ENCODE results near the gene NLRP5.
"Not testable (repeated sequence)": the region's sequence is repeated elsewhere in the genome, so short reads cannot be mapped to it uniquely, and the experiment has no call there.

NLRP5 gene

GRCh38 chr19:56076498-56076897, 89.9 kb downstream of the NLRP5 start:
- peak; percentile 40 for DNase-seq (ENCODE audit: low spot score)

- no peak for DNase-seq (ENCODE audit: low spot score)
Measured at GRCh38 chr19:56079609-56080008, 93.0 kb downstream of the NLRP5 start.

DNA sequence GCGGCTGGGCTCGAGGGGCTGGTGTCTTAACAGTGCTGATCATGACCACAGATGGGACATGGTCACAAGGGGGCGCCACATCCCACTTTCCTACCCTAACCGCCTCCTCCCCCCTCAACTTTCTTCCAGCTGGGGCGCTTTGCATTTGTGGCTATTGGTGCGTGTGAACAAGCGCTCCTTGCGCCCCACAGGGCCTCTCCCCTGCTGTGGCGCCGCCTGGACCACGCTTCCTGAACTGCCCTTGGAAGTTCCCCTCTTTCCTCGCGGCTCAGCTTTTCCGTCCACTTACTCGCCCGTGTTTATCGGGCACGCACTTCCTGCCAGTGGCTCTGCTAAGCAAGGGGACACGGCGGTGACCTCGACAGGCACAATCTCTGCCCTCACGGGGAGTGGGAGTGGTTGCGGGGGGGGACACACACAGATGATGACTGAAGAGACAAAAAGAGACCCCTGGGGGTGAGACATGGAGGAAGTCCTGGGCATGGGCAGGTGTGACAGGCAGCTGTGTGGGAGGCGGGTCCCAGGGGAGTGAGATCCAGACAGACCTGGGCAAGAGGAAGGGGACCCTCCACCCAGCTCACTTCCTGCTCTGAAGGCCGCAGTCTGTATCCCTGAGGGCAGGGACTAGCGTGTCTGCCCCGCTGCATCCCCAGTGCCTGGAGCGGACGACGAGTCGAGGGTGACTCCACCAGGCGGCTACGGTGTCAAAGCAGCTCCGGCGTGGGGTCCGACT, 94.3 kb downstream of the NLRP5 start:
- peak; percentile 57 for DNase-seq (ENCODE audit: low spot score)

GRCh38 chr19:56083668-56084067, 97.1 kb downstream of the NLRP5 start:
- DNase-seq (ENCODE audit: low spot score), result no peak

DNA sequence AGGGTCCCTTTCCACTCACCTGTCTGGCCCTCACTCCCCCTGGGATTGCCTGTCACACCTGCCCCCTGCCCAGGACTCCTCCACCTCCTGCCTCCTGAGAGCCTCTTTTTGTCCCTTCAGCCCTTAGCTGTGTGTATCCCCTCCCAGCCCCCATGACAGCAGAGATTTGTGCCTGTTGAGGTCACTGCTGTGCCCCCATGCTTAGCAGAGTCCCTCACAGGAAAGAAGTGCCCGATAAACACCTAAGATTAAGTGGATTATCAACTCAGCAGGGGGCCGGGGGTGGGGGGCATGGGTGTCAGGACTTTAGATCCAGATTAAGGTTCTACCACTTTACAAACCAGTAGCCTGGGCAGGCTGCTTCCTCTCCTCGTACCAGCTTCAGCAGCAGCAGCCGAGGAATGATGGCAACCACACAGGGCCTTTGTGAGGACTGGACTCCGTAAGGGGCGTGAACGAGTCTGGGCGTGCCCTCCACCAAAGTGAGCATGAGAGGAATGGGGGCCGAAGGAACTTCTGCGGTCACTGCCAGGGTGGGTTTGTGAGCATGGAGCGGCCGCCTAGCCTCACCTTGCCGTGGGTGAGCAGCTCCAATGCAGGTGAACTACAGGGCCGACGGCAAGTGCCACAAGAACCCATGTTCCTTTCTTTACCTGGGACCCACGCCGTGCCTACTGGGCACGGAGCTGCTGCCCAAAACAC, 98.4 kb downstream of the NLRP5 start:
- no peak for DNase-seq (ENCODE audit: low spot score)

- DNase-seq (ENCODE audit: low spot score), result no peak
Measured at GRCh38 chr19:56085571-56086275, 99.1 kb downstream of the NLRP5 start.

- DNase-seq (ENCODE audit: low spot score), result no peak
Measured at GRCh38 chr19:56086671-56087430, 100.3 kb downstream of the NLRP5 start.

DNA sequence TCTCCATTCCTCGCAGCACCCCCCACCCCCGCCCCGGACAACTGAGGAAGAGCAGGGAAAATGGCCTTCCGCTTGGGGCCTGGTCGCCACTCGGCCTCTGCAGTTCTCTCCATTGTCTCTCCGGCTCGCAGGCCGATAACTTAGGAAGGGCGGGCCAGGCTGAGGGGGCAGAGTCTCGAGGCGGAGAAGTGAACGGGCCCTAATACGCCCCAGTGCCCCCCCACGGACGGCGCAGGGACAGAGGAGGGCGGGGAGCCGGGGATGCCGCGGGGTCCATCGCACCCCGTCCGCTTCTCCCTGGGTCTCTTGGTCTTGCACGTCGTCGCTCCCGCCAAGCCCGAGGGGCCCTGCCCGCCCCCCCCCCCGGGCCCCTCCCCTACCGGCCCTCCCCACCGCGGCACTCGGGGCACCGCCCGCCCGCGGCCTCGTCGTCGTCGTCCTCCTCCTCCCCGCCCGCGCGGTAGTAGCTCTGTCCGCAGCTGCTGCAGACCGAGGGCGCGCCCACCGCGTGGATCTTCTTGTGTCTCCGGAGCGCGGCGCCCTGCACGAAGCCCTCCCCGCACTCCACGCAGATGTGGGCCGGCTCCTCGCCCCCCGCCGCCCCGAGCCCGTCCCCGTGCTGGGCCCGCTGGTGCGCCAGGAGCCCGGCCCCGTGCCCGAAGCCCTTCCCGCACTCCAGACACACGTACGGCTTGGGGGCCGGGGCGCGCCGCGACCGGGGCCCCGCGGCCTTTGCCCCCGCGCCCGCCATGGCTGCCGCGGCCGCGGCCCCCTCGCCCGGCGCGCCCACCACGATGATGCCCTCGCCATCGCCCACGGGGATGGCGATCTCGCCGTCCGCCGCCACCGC, 101.3 kb downstream of the NLRP5 start:
- no peak for DNase-seq (ENCODE audit: low spot score)

GRCh38 chr19:56088497-56089215, 102.1 kb downstream of the NLRP5 start:
- no peak for DNase-seq (ENCODE audit: low spot score)

- DNase-seq (ENCODE audit: low spot score), result no peak
Measured at GRCh38 chr19:56089344-56089743, 102.8 kb downstream of the NLRP5 start.

DNA sequence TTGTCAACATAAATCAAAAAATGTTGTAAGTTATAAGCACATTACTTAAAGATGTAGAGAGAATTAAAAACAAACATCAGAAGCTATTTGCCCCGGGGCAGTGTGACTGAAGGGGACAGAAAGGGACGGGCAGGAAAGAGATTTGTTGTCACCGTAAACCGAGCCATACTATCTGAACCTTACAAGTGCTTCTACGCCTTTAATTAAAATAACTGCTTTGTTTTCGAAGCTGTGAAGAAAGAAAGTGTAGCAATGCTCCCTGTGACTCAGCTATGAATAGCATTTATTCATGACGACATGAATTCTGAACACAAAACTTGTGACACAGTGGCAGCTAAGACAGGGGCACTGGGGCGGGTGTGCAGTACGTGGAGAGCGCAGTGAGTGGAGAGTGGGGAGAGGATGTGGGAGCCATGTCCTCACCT, 104.5 kb downstream of the NLRP5 start:
- DNase-seq (ENCODE audit: low spot score), result no peak

DNA sequence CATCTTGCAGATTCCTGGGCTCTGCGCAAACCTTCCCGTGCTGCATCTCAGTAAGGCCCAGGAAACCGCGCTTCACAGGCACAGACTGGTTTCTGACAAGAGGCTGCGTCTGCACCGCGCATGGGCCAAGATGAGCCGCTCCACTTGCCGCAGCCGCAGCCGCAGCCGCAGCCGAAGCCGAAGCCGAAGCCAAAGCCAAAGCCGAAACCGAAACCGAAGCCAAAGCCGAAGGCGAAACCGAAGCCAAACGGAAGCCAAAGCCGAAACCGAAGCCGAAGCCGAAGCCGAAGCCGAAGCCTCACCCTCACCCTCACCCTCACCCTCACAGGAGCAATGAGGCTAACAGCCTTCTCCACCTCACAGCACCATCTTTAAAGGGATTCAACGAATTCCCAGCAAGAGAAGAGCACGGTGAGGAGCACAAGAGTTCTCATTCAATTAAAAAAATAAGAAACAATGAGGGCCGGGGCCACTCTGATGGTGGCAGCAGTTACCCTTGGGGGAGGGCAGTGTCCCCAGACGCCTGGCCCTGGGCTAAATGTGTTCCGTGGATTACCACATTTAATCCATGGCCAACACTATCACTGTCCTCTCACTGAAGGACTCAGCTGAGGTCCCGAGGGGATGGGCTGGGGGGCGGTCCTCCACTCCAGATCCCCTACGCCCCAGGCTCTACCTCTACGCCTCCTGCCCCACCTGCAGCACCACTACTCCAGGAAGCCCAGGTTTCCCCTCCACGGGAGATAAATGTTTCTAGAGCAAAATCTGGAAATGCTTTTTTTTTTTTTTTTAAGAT, 105.4 kb downstream of the NLRP5 start:
- DNase-seq (ENCODE audit: low spot score), result no peak

DNA sequence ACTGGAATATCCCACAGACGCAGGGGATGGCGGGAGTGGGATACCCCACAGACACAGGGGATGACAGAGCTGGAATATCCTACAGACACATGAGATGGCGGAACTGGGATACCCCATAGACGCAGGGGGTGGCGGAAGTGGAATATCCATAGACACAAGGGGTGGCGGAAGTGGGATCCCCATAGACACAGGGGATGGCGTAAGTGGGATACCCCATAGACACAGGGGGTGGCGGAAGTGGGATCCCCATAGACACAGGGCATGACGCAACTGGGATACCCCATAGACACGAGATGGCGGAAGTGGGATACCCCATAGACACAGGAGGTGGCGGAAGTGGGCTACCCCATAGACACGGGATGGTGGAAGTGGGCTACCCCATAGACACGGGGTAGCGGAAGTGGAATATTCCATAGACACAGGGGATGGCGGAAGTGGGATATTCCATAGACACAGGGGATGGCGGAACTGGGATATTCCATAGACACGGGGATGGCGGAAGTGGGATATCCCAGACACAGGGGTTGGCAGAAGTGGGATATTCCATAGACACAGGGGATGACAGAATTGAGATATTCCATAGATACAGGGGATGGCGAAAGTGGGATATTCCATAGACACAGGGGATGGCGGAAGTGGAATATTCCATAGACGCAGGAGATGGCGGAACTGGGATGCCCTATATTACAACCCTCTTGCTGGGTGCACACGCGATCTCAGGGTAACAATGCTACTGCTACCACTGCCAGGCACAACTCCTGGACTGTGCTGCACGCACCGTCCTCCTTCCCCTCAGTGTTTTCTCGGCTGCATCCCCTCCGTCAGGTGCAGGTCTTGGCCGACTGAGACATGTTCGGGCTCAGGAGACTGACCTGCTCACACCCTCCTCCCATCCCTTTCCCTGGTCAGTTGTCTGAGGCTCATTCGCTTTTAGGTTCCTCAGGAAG, 106.4 kb downstream of the NLRP5 start:
- no peak for DNase-seq (ENCODE audit: low spot score)

DNA sequence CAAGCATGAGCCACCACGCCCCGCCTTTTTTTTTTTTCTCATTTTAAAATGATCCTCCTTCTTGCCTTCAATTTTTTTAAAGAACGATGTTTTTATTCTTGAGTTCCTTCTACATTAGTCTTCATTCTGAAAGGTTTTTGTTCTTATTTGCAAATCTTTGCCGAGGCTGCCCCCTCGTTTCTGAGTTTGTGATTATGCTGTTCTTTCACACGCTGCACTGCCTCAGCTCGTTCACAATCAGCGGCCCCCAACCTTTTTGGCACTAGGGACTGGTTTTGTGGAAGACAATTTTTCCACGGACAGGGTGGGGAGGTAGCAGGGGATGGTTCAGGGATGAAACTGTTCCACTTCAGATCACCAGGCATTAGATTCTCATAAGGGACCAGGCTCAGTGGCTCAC, 107.9 kb downstream of the NLRP5 start:
- no peak for DNase-seq (ENCODE audit: low spot score)

- DNase-seq (ENCODE audit: low spot score), result no peak
Measured at GRCh38 chr19:56096665-56097064, 110.1 kb downstream of the NLRP5 start.

DNA sequence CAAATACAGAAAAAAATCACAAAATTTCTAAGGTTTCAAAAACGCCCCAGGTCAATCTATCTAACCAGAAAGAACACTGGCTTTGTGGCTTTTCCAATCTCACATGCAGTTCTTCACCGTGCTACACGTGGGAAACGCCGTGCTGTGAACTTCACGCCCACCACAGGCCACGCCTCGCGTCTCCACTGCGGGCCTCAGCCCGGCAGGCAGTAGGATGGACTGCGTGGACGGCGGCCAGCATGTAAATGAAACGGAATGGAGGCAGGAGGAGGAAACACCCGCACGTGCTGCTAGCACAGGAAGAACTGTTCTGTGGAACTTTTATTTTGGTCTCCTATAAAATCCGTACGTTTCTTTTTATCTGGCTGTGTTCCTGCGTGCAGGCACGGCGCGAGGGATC, 110.7 kb downstream of the NLRP5 start:
- no peak for DNase-seq (ENCODE audit: low spot score)

DNA sequence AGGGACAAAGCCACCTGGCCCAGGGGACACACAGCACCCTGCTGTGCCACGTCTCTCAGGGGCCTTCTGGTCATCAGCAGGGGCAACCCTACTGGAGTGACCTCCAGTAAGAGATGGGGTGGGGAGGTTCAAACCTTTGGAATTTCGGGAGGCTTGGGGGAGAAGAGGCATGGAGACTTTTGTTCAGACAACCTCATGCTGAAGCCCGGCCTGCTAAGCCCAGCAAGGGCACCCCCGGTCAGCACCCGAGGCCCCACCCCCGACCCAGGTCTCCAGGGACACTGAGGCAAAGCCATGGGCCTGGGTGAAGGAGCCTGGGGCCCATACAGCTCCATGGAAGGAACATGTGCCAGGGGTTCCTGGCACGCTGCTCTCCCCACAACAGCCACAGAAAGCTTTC, 111.2 kb downstream of the NLRP5 start:
- no peak for DNase-seq (ENCODE audit: low spot score)

DNA sequence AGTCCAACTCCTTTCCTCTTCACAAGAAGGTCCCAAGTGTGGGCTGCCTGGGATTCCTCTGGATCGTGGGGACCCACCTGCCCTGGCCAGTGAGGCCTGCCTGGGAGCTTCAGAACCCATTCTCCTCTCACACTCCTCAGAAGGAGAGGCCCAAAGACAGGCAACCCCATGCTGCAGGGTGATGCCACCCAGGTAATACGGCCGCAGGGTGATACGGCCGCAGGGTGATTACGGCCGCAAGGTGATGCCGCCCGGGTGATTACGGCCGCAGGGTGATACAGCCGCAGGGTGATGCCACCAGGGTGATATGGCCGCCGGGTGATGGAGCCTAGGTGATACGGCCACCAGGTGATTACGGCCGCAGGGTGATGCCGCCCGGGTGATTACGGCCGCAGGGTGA, 111.7 kb downstream of the NLRP5 start:
- not testable (repeated sequence) for DNase-seq (ENCODE audit: low spot score)

Measured in activated CD4-positive, alpha-beta T cell treated with anti-CD3 and anti-CD28 coated beads, Interleukin-2, Interleukin-4, amounts not matched to agents 100 ng/mL and 50 ng/mL, durations not matched to agents 16 hours and 8 hours (primary cell).